Measurements from ENCODE around the gene CDRT4.

The CDRT4 gene

DNA sequence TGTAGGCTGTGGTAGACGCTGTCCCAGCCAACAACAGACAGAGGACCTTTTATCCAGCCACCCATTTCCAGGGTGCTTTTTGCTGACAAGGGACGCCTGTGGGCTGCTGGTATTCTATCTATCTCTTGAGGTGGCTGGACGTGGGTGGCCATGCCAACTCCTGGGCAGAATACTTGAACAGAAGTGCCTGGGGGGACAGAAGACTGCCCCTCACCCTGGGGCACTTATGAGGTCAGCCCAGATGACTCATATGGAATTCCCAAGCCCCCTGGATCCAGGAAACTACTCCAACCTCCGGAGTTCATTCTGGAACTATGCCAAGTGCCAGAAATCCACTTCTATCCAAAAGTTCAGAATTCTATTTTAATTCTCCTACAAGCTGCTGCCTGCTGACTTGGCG lies 61.3 kb downstream of the CDRT4 start:
- no peak overlapping the region for H3K9ac ChIP-seq (ENCODE audit: low read length)
- no peaks in the 10 kb centered on the region for H3K27me3 ChIP-seq (ENCODE audit: low read depth, low read length)
- no peaks in the 10 kb centered on the region for H3K9me3 ChIP-seq (ENCODE audit: insufficient read depth, low read length)
- no peak overlapping the region for H3K4me2 ChIP-seq (ENCODE audit: low read length)
- H3K4me1 ChIP-seq (ENCODE audit: low read length) = no peaks in the 10 kb centered on the region
- H4K20me1 ChIP-seq (ENCODE audit: insufficient read depth, low read length) = no peaks in the 10 kb centered on the region
- H3K79me2 ChIP-seq (ENCODE audit: low read length) = no peaks in the 10 kb centered on the region
- no peaks in the 10 kb centered on the region for H3K36me3 ChIP-seq (replicated peaks; ENCODE audit: low read depth, low read length)
- no peak overlapping the region for H3K27ac ChIP-seq (ENCODE audit: low read length)
- no peak overlapping the region for H3K4me3 ChIP-seq (ENCODE audit: low read length)
- TF ChIP-seq EZH2phosphoT487 (IDR thresholded peaks at IDR 0.05; ENCODE audit: low read depth) = no peak
- H2AFZ ChIP-seq (ENCODE audit: low read depth, low read length) = no peak overlapping the region

- Histone ChIP-seq H2AFZ (ENCODE audit: low read depth, low read length) (no peak overlapping the region), H4K20me1 (ENCODE audit: insufficient read depth, low read length) (no peaks in the 10 kb centered on the region), H3K4me3 (ENCODE audit: low read length) (no peak overlapping the region), H3K27ac (ENCODE audit: low read length) (no peak overlapping the region), H3K79me2 (ENCODE audit: low read length) (no peaks in the 10 kb centered on the region), H3K27me3 (ENCODE audit: low read depth, low read length) (no peaks in the 10 kb centered on the region), H3K9me3 (ENCODE audit: insufficient read depth, low read length) (no peaks in the 10 kb centered on the region), H3K9ac (ENCODE audit: low read length) (no peak overlapping the region), H3K4me1 (ENCODE audit: low read length) (no peaks in the 10 kb centered on the region), H3K36me3 (replicated peaks; ENCODE audit: low read depth, low read length) (no peaks in the 10 kb centered on the region), H3K4me2 (ENCODE audit: low read length) (no peak overlapping the region)
- TF ChIP-seq CTCF (IDR thresholded peaks at IDR 0.05; ENCODE audit: low read depth, low read length) = no peak
- no peak for TF ChIP-seq EZH2phosphoT487 (IDR thresholded peaks at IDR 0.05; ENCODE audit: low read depth)
These were observed 62.4 kb downstream of the CDRT4 start for GRCh38 chr17:15405058-15405415.

DNA sequence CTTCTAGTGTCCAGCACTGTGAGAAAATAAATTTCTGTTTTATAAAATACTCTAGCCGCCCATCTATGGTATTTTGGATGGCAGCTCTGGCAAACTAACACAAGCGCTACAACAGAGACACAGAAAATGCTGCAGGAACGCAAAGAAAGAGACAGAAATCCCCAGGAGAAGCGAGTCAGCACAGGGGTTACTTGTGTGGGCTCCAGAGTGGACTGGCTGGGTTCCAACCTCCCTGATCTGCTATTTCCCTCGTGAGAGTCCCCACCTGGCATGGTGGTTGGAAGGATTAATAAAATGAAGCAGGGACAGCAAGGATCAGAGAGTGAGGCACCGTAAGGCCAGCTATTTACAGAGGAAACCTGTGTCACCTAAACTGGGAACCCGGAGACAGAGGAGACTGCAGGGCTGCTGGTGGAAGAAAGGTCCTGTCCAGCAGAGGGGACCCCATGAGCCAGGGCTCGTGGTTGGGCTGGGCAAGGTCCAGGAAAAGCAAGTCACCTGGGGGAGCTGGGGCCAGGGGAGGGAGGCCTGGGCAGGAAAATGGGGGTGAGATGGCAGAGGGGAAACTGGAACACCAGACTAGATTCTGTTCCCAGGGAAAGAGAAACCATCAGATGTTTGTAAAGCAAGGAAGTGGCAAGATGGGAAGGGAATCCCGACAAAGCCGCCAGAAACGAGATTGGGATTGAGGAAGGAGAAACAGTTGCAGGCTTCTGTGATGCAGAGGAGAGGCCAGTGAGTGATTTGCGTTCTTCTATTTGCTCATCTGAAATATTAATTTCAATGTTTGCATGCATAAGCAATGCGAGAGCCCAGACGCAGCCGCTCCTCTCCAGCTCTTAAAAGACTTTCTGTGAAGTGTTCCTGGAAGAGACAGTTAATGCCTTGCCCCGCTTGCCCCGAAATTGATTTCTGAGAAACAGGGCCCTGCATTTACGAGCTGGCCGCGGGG lies 63.0 kb downstream of the CDRT4 start:
- no peaks in the 10 kb centered on the region for H3K36me3 ChIP-seq (replicated peaks; ENCODE audit: low read depth, low read length)
- no peaks in the 10 kb centered on the region for H4K20me1 ChIP-seq (ENCODE audit: insufficient read depth, low read length)
- H3K9me3 ChIP-seq (ENCODE audit: insufficient read depth, low read length) = no peaks in the 10 kb centered on the region
- no peak overlapping the region for H3K4me3 ChIP-seq (ENCODE audit: low read length)
- H3K9ac ChIP-seq (ENCODE audit: low read length) = no peak overlapping the region
- TF ChIP-seq CTCF (IDR thresholded peaks at IDR 0.05; ENCODE audit: low read depth, low read length) (no peak), EZH2phosphoT487 (IDR thresholded peaks at IDR 0.05; ENCODE audit: low read depth) (no peak)
- no peak overlapping the region for H2AFZ ChIP-seq (ENCODE audit: low read depth, low read length)
- H3K27me3 ChIP-seq (ENCODE audit: low read depth, low read length) = no peaks in the 10 kb centered on the region
- no peaks in the 10 kb centered on the region for H3K79me2 ChIP-seq (ENCODE audit: low read length)
- H3K4me1 ChIP-seq (ENCODE audit: low read length) = no peaks in the 10 kb centered on the region
- no peak overlapping the region for H3K4me2 ChIP-seq (ENCODE audit: low read length)
- no peak overlapping the region for H3K27ac ChIP-seq (ENCODE audit: low read length)

- TF ChIP-seq EZH2phosphoT487 (IDR thresholded peaks at IDR 0.05; ENCODE audit: low read depth) (no peak), CTCF (IDR thresholded peaks at IDR 0.05; ENCODE audit: low read depth, low read length) (no peak)
These were observed 64.0 kb downstream of the CDRT4 start for GRCh38 chr17:15403276-15403939.

More at GRCh38 chr17:15403276-15403939, 64.0 kb downstream of the CDRT4 start:
- Histone ChIP-seq H3K4me2 (ENCODE audit: low read length) (no peak overlapping the region), H3K27ac (ENCODE audit: low read length) (no peak overlapping the region), H3K9ac (ENCODE audit: low read length) (no peak overlapping the region), H2AFZ (ENCODE audit: low read depth, low read length) (no peak overlapping the region), H4K20me1 (ENCODE audit: insufficient read depth, low read length) (no peaks in the 10 kb centered on the region), H3K9me3 (ENCODE audit: insufficient read depth, low read length) (no peaks in the 10 kb centered on the region), H3K27me3 (ENCODE audit: low read depth, low read length) (no peaks in the 10 kb centered on the region), H3K36me3 (replicated peaks; ENCODE audit: low read depth, low read length) (no peaks in the 10 kb centered on the region), H3K4me1 (ENCODE audit: low read length) (no peaks in the 10 kb centered on the region), H3K79me2 (ENCODE audit: low read length) (no peaks in the 10 kb centered on the region), H3K4me3 (ENCODE audit: low read length) (no peak overlapping the region)
